ENCODE results near the gene ENTR1. TPM values are rescaled to one million over a fixed set of nuclear protein-coding genes. Genes with fewer than 3 reads are reported as not detected.

ENTR1 gene
- total and polyA plus RNA-seq, 2 of the 13 experiments (the other 11 are each of a cell fraction or from before 2014, with no cell fraction given) = 70.1 to 76.4 TPM

DNA sequence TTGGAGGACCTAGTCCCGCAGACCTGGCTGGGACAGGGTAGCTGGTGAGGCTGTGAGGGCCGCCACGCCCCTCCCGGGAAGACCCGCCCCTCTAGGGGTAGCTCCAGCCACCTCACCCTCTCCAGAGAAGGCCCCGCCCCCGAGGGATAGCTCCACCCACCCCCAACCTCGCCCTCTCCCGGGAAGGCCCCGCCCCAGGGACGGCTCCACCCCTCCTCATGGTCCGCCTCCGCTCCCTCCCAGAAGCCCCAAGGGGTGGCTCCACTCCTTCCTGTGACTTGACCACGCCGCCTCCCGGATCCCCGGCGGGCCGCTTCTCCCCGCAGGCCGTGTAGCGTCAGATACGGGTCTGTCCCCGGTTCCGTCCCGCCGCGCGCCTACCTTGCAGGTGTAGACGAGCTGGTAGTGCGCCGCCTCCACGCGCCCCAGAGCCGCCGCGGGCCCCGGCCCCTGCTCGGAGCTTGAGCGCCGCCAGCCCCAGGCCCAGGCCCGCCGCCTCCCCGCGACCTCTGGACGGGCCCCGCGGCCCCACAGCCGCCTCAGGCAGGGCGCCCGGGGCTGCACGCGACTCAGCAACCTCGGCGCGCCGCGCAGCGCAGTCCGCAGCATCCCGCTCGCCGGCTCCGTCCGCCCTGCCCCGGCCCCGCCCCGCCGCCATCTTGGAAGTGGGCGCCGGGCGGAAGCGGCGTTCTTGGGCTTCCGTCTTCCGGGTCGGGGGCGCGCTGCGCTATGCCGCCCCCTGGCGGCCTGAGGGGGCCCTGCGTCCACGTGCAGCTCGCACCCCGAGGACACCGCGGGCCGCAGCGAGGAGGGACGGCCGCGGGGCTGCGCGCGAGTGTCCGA is 47.1 kb downstream of the ENTR1 start, which contains the start of gene DNLZ (continued):
- TF ChIP-seq ZNF792 (CRISPR knock-in tag; IDR thresholded peaks at IDR 0.05) (peak; percentile 55; the same call in 1 of the 2 replicates), ZNF710 (CRISPR knock-in tag; IDR thresholded peaks at IDR 0.05; ENCODE audit: borderline replicate concordance) (no peak), ZFP37 (CRISPR knock-in tag; IDR thresholded peaks at IDR 0.05; ENCODE audit: borderline replicate concordance) (no peak), TEAD3 (CRISPR knock-in tag; optimal IDR thresholded peaks at IDR 0.05; ENCODE audit: borderline replicate concordance) (no peak), ZBTB42 (CRISPR knock-in tag; IDR thresholded peaks at IDR 0.05) (peak; percentile 54; the same call in 1 of the 2 replicates), CREB1 (IDR thresholded peaks at IDR 0.05) (no peak), CREB1 (CRISPR knock-in tag; IDR thresholded peaks at IDR 0.05) (no peak), ZFAT (CRISPR knock-in tag; conservative IDR thresholded peaks at IDR 0.05) (no peak), HMGA1 (CRISPR knock-in tag; conservative IDR thresholded peaks at IDR 0.05) (no peak), ZBTB2 (CRISPR knock-in tag; IDR thresholded peaks at IDR 0.05; ENCODE audit: low read depth) (peak; percentile 84), BCL3 (CRISPR knock-in tag; IDR thresholded peaks at IDR 0.05) (0 out of 2 replicates have a peak, but pooled peaks have one; percentile 66), ARHGAP35 (CRISPR knock-in tag; IDR thresholded peaks at IDR 0.05; ENCODE audit: borderline replicate concordance) (peak; percentile 67; the same call in 1 of the 2 replicates), SALL1 (CRISPR knock-in tag; IDR thresholded peaks at IDR 0.05) (peak; percentile 91), ONECUT2 (CRISPR knock-in tag; IDR thresholded peaks at IDR 0.05) (no peak), ZSCAN30 (CRISPR knock-in tag; IDR thresholded peaks at IDR 0.05) (no peak), XRCC5 (optimal IDR thresholded peaks at IDR 0.05; ENCODE audit: low read length) (peak; percentile 81), ZNF780A (CRISPR knock-in tag; IDR thresholded peaks at IDR 0.05) (peak; percentile 93; the same call in 1 of the 2 replicates), NFYC (CRISPR knock-in tag; IDR thresholded peaks at IDR 0.05) (no peak)
- TF ChIP-seq, protein P1, sequence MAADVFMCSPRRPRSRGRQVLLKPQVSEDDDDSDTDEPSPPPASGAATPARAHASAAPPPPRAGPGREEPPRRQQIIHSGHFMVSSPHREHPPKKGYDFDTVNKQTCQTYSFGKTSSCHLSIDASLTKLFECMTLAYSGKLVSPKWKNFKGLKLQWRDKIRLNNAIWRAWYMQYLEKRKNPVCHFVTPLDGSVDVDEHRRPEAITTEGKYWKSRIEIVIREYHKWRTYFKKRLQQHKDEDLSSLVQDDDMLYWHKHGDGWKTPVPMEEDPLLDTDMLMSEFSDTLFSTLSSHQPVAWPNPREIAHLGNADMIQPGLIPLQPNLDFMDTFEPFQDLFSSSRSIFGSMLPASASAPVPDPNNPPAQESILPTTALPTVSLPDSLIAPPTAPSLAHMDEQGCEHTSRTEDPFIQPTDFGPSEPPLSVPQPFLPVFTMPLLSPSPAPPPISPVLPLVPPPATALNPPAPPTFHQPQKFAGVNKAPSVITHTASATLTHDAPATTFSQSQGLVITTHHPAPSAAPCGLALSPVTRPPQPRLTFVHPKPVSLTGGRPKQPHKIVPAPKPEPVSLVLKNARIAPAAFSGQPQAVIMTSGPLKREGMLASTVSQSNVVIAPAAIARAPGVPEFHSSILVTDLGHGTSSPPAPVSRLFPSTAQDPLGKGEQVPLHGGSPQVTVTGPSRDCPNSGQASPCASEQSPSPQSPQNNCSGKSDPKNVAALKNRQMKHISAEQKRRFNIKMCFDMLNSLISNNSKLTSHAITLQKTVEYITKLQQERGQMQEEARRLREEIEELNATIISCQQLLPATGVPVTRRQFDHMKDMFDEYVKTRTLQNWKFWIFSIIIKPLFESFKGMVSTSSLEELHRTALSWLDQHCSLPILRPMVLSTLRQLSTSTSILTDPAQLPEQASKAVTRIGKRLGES (CRISPR knock-in tag; IDR thresholded peaks at IDR 0.05; ENCODE audit: borderline replicate concordance) = 0 out of 2 replicates have a peak, but pooled peaks have one; percentile 34
- TF ChIP-seq, protein P2, sequence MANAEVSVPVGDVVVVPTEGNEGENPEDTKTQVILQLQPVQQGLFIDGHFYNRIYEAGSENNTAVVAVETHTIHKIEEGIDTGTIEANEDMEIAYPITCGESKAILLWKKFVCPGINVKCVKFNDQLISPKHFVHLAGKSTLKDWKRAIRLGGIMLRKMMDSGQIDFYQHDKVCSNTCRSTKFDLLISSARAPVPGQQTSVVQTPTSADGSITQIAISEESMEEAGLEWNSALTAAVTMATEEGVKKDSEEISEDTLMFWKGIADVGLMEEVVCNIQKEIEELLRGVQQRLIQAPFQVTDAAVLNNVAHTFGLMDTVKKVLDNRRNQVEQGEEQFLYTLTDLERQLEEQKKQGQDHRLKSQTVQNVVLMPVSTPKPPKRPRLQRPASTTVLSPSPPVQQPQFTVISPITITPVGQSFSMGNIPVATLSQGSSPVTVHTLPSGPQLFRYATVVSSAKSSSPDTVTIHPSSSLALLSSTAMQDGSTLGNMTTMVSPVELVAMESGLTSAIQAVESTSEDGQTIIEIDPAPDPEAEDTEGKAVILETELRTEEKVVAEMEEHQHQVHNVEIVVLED (CRISPR knock-in tag; IDR thresholded peaks at IDR 0.05; ENCODE audit: borderline replicate concordance) = peak; percentile 76

Measured in HepG2 (cell line).